Neural cell (in vitro differentiated cells): ENCODE results near the gene FOXP3. TPM values are rescaled to one million over a fixed set of nuclear protein-coding genes. Genes with fewer than 3 reads are reported as not detected.

ENCODE experiments used
- H2AFZ ChIP-seq: fragments of 200-600, 300-800 bp; sonication (generic), shearing (Covaris generic); 2 replicates; pipeline ENCODE4 v1.6.0; 2014; ENCODE audit warnings: low read depth, mild to moderate bottlenecking, antibody characterized with exemption, low read length, moderate library complexity
- H3F3A ChIP-seq: fragments of 200-600 bp; shearing (Covaris generic); 2 replicates; pipeline ENCODE4 v1.6.1; 2016; ENCODE audit warnings: mild to moderate bottlenecking, moderate library complexity, mixed read lengths, antibody characterized with exemption, low read length; ENCODE audit not compliant: insufficient read depth, poor library complexity, severe bottlenecking
- H3K27ac ChIP-seq: fragments of 200-600, 300-800 bp; sonication (generic), shearing (Covaris generic); 2 replicates; pipeline ENCODE4 v1.5.1; 2014; ENCODE audit warnings: mild to moderate bottlenecking, low read length, moderate library complexity
- H3K27me3 ChIP-seq: fragments of 300-800, 200-600 bp; sonication (generic), shearing (Covaris generic); 2 replicates; pipeline ENCODE4 v1.6.0; 2014; ENCODE audit warnings: mild to moderate bottlenecking, low read depth, low read length, moderate library complexity; ENCODE audit not compliant: insufficient read depth
- H3K36me3 ChIP-seq: fragments of 300-800, 200-600 bp; sonication (generic), shearing (Covaris generic); 2 replicates; pipeline ENCODE4 v1.5.1; 2014; ENCODE audit warnings: mild to moderate bottlenecking, antibody characterized with exemption, low read length, moderate library complexity; ENCODE audit not compliant: insufficient read depth
- H3K4me2 ChIP-seq: fragments of 300-800, 200-600 bp; sonication (generic), shearing (Covaris generic); 2 replicates; pipeline ENCODE4 v1.6.0; 2014; ENCODE audit warnings: mild to moderate bottlenecking, low read length
- H3K4me3 ChIP-seq: fragments of 300-800, 200-600 bp; sonication (generic), shearing (Covaris generic); 2 replicates; pipeline ENCODE4 v1.5.1; 2014; ENCODE audit warnings: mild to moderate bottlenecking, low read length, moderate library complexity
- H3K79me2 ChIP-seq: fragments of 200-600 bp; shearing (Covaris generic); replicated peaks from 2 replicates; pipeline ENCODE4 v1.6.0; 2014; ENCODE audit warnings: mild to moderate bottlenecking, low read length, moderate library complexity; ENCODE audit not compliant: insufficient read depth
- H3K9ac ChIP-seq: fragments of 300-800, 200-600 bp; sonication (generic), shearing (Covaris generic); 2 replicates; pipeline ENCODE4 v1.6.1; 2016; ENCODE audit warnings: mild to moderate bottlenecking, low read length, mixed read lengths
- H3K9me2 ChIP-seq: fragments of 200-600 bp; shearing (Covaris generic); 2 replicates; pipeline ENCODE4 v1.6.1; 2016; ENCODE audit warnings: mild to moderate bottlenecking, low read length, mixed read lengths; ENCODE audit not compliant: insufficient read depth
- H3K9me3 ChIP-seq: fragments of 200-600, 300-800 bp; sonication (generic), shearing (Covaris generic); 2 replicates; pipeline ENCODE4 v1.6.1; 2016; ENCODE audit warnings: mild to moderate bottlenecking, mixed run types, low read length, moderate library complexity, mixed read lengths
- H4K20me1 ChIP-seq: fragments of 200-600 bp; shearing (Covaris generic); 2 replicates; pipeline ENCODE4 v1.6.1; 2016; ENCODE audit warnings: mild to moderate bottlenecking, mixed run types; ENCODE audit not compliant: insufficient read depth
- EP300 ChIP-seq: fragments of 450-650 bp; conservative IDR thresholded peaks from 2 replicates; pipeline ENCODE4 v1.6.1; 2014; ENCODE audit warnings: antibody characterized with exemption, mild to moderate bottlenecking, moderate library complexity; ENCODE audit not compliant: poor library complexity, severe bottlenecking
- EZH2 ChIP-seq: fragments of 200-600, 300-800 bp; shearing (Covaris generic), sonication (generic); IDR thresholded peaks from 2 replicates; pipeline ENCODE4 v1.6.1; 2014; ENCODE audit warnings: antibody characterized with exemption, low read length, borderline replicate concordance, mild to moderate bottlenecking; ENCODE audit not compliant: insufficient read depth, poor library complexity, severe bottlenecking
- MXI1 ChIP-seq: fragments of 450-650 bp; conservative IDR thresholded peaks from 2 replicates; pipeline ENCODE4 v1.6.1; 2014; ENCODE audit warnings: antibody characterized with exemption, mild to moderate bottlenecking; ENCODE audit not compliant: poor library complexity, severe bottlenecking
- POLR2AphosphoS5 ChIP-seq: IDR thresholded peaks from 2 replicates; pipeline ENCODE4 v1.6.1; 2012
- RAD21 ChIP-seq: fragments of 450-650 bp; conservative IDR thresholded peaks from 2 replicates; pipeline ENCODE4 v1.6.1; 2014; ENCODE audit warnings: antibody characterized with exemption, mild to moderate bottlenecking, moderate library complexity
- SMC3 ChIP-seq: fragments of 450-650 bp; conservative IDR thresholded peaks from 2 replicates; pipeline ENCODE4 v1.6.1; 2014; ENCODE audit warnings: antibody characterized with exemption, mild to moderate bottlenecking, moderate library complexity; ENCODE audit not compliant: poor library complexity
- TAF1 ChIP-seq: IDR thresholded peaks from 2 replicates; pipeline ENCODE4 v1.6.1; 2012; ENCODE audit warnings: low read depth
- polyA plus RNA-seq: library from polyadenylated mRNA; depleted of rRNA; stranded (reverse); fragments of >200 nt; gene quantifications from 2 replicates; pipeline ENCODE4 v1.2.3, GENCODE V29; 2014
- TF ChIP-seq, protein P1 (sequence below): fragments of 450-650 bp; IDR thresholded peaks from 2 replicates; pipeline ENCODE4 v1.5.1; 2014; ENCODE audit warnings: antibody characterized with exemption, mild to moderate bottlenecking, moderate library complexity; ENCODE audit not compliant: poor library complexity, severe bottlenecking
- TF ChIP-seq, protein P2 (sequence below): IDR thresholded peaks from 2 replicates; pipeline ENCODE4 v1.6.1; 2012; ENCODE audit warnings: borderline replicate concordance

The FOXP3 gene
- polyA plus RNA-seq, 1 donor from 2014 or later = not detected

DNA sequence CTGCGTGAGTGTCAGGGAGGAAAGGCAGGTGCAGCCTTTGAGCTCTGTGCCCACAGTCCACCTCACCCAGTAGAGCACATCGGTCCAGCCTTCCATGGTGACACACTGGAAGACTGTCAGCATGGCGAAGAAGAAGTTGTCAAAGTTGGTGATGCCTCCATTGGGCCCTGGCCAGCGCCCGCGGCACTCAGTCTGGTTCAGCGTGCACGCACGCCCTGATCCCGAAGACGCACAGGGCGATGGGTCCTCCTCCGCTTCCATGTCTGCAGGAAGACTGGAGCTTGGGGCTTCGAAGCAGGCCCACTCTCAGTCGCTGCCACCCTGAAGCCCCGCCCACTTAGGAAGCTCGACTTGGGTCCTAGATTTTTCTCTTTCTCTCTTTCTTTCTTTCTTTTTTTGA is 36.3 kb downstream of the FOXP3 start:
- Histone ChIP-seq H2AFZ (no peak overlapping the region), H3K9me3 (no peaks in the 10 kb centered on the region), H3K4me2 (no peak overlapping the region), H3K9me2 (no peaks in the 10 kb centered on the region), H3K4me3 (no peak overlapping the region), H3K79me2 (no peaks in the 10 kb centered on the region), H3K9ac (no peak overlapping the region), H3K36me3 (no peaks in the 10 kb centered on the region), H4K20me1 (no peaks in the 10 kb centered on the region), H3K27me3 (no peaks in the 10 kb centered on the region), H3K27ac (no peak overlapping the region), H3F3A (no peaks in the 10 kb centered on the region)
- no peak for TF ChIP-seq EZH2
- TF ChIP-seq RAD21 = no peak
- TF ChIP-seq MXI1 = no peak
- no peak for TF ChIP-seq EP300
- no peak for TF ChIP-seq SMC3
- TF ChIP-seq, protein P1, sequence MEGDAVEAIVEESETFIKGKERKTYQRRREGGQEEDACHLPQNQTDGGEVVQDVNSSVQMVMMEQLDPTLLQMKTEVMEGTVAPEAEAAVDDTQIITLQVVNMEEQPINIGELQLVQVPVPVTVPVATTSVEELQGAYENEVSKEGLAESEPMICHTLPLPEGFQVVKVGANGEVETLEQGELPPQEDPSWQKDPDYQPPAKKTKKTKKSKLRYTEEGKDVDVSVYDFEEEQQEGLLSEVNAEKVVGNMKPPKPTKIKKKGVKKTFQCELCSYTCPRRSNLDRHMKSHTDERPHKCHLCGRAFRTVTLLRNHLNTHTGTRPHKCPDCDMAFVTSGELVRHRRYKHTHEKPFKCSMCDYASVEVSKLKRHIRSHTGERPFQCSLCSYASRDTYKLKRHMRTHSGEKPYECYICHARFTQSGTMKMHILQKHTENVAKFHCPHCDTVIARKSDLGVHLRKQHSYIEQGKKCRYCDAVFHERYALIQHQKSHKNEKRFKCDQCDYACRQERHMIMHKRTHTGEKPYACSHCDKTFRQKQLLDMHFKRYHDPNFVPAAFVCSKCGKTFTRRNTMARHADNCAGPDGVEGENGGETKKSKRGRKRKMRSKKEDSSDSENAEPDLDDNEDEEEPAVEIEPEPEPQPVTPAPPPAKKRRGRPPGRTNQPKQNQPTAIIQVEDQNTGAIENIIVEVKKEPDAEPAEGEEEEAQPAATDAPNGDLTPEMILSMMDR = no peak

DNA sequence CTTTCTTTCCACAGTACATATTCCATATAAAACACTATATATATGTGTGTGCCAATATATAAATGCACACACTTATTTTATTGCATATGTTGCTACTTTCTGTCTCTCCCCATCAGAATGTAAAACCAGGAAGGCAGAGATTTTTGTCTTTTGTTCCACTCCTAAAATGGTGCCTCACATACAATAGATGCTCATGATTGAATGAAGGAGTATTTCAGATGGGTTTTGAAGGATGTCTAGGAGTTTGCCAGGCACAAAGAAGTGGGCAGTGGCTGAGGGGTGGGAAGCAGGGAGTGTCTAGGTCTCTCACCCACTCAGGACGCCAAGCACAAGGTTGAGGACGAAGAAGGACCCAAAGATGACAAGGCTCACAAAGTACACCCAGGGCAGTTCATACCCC is 36.8 kb downstream of the FOXP3 start:
- Histone ChIP-seq H3K36me3 (no peaks in the 10 kb centered on the region), H2AFZ (no peak overlapping the region), H3K4me2 (no peak overlapping the region), H3K79me2 (no peaks in the 10 kb centered on the region), H3F3A (no peaks in the 10 kb centered on the region), H3K9me3 (no peaks in the 10 kb centered on the region), H3K9me2 (no peaks in the 10 kb centered on the region), H3K4me3 (no peak overlapping the region), H3K27me3 (no peaks in the 10 kb centered on the region), H3K9ac (no peak overlapping the region), H4K20me1 (no peaks in the 10 kb centered on the region), H3K27ac (no peak overlapping the region)
- no peak for TF ChIP-seq EZH2

DNA sequence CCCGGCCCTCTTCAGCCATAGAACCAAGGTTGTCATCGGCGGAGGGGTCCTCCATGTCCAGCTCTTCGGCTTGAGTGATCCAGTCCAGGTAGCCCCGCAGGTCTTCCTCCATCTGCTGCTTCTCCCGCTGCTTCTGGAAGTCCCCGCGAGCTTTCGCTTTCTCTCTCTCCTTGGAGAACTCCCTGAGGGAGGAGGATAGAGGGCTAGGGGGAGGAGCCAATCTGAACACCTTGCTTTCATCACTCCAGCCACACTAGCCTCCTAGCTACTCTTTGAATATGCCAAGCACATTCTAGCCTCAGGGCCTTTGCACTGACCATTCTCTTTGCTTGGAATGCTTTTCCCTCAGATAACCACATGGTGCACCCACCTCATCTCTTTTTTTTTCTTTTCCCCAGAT is 37.6 kb downstream of the FOXP3 start:
- Histone ChIP-seq H3K4me2 (no peak overlapping the region), H3K9me3 (no peaks in the 10 kb centered on the region), H3K79me2 (no peaks in the 10 kb centered on the region), H3K27me3 (no peaks in the 10 kb centered on the region), H2AFZ (no peak overlapping the region), H4K20me1 (no peaks in the 10 kb centered on the region), H3K9ac (no peak overlapping the region), H3K4me3 (no peak overlapping the region), H3K27ac (no peak overlapping the region), H3F3A (no peaks in the 10 kb centered on the region), H3K36me3 (no peaks in the 10 kb centered on the region), H3K9me2 (no peaks in the 10 kb centered on the region)
- no peak for TF ChIP-seq SMC3

DNA sequence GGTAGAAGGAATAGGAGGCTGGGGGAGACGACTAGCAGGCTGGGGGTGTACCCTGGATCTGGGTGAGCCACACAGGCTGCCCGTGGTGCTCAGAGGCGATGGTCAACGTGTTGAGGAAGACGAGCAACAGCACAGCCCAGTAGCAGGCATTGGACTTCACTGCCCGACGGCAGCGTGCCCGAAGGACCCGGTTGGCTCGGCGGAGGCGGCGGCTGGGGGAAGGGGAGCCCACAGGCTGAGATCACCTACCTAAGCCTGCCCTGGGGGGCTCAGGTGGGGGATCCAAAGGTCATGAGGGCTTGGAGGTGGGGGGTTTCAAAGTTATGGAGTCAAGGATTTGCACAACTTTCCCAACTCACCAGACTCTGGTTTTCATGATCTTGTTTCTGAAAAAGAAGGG is 38.7 kb downstream of the FOXP3 start:
- Histone ChIP-seq H3K9me2 (no peaks in the 10 kb centered on the region), H3K36me3 (no peaks in the 10 kb centered on the region), H3K27ac (no peak overlapping the region), H3K4me3 (no peak overlapping the region), H3K79me2 (no peaks in the 10 kb centered on the region), H3K9me3 (no peaks in the 10 kb centered on the region), H3K27me3 (no peaks in the 10 kb centered on the region), H2AFZ (no peak overlapping the region), H4K20me1 (no peaks in the 10 kb centered on the region), H3K4me2 (no peak overlapping the region), H3K9ac (no peak overlapping the region), H3F3A (no peaks in the 10 kb centered on the region)
- no peak for TF ChIP-seq RAD21
- no peak for TF ChIP-seq EP300
- TF ChIP-seq TAF1 = no peak
- TF ChIP-seq, protein P2, sequence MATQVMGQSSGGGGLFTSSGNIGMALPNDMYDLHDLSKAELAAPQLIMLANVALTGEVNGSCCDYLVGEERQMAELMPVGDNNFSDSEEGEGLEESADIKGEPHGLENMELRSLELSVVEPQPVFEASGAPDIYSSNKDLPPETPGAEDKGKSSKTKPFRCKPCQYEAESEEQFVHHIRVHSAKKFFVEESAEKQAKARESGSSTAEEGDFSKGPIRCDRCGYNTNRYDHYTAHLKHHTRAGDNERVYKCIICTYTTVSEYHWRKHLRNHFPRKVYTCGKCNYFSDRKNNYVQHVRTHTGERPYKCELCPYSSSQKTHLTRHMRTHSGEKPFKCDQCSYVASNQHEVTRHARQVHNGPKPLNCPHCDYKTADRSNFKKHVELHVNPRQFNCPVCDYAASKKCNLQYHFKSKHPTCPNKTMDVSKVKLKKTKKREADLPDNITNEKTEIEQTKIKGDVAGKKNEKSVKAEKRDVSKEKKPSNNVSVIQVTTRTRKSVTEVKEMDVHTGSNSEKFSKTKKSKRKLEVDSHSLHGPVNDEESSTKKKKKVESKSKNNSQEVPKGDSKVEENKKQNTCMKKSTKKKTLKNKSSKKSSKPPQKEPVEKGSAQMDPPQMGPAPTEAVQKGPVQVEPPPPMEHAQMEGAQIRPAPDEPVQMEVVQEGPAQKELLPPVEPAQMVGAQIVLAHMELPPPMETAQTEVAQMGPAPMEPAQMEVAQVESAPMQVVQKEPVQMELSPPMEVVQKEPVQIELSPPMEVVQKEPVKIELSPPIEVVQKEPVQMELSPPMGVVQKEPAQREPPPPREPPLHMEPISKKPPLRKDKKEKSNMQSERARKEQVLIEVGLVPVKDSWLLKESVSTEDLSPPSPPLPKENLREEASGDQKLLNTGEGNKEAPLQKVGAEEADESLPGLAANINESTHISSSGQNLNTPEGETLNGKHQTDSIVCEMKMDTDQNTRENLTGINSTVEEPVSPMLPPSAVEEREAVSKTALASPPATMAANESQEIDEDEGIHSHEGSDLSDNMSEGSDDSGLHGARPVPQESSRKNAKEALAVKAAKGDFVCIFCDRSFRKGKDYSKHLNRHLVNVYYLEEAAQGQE = no peak
- TF ChIP-seq SMC3 = no peak
- TF ChIP-seq MXI1 = no peak
- no peak for TF ChIP-seq EZH2
- TF ChIP-seq POLR2AphosphoS5 = no peak
- TF ChIP-seq, protein P1 = no peak
